Measurements from ENCODE around the gene ADAMTS6.
"Not testable (repeated sequence)": the region's sequence is repeated elsewhere in the genome, so short reads cannot be mapped to it uniquely, and the experiment has no call there.

Gene ADAMTS6

GRCh38 chr5:65474130-65474711 is 7.5 kb downstream of the ADAMTS6 start:
- DNase-seq (ENCODE audit: low read depth) = no peak

- no peak for DNase-seq (ENCODE audit: low read depth)
These were observed 13.1 kb downstream of the ADAMTS6 start for GRCh38 chr5:65468633-65469032.

GRCh38 chr5:65462139-65462705 is 19.5 kb downstream of the ADAMTS6 start:
- no peak for DNase-seq (ENCODE audit: low read depth)

- DNase-seq (ENCODE audit: low read depth) = no peak
These were observed 20.2 kb downstream of the ADAMTS6 start for GRCh38 chr5:65461490-65461889.

GRCh38 chr5:65459995-65460394 is 21.7 kb downstream of the ADAMTS6 start:
- no peak for DNase-seq (ENCODE audit: low read depth)

GRCh38 chr5:65455064-65455463 is 26.7 kb downstream of the ADAMTS6 start:
- DNase-seq (ENCODE audit: low read depth) = no peak

GRCh38 chr5:65451436-65451835 is 30.3 kb downstream of the ADAMTS6 start:
- DNase-seq (ENCODE audit: low read depth) = no peak

- DNase-seq (ENCODE audit: low read depth) = no peak
These were observed 35.0 kb downstream of the ADAMTS6 start for GRCh38 chr5:65446682-65447081.

- DNase-seq (ENCODE audit: low read depth) = no peak
These were observed 39.9 kb downstream of the ADAMTS6 start for GRCh38 chr5:65441800-65442199.

- no peak for DNase-seq (ENCODE audit: low read depth)
These were observed 41.3 kb downstream of the ADAMTS6 start for GRCh38 chr5:65440456-65440855.

- no peak for DNase-seq (ENCODE audit: low read depth)
These were observed 47.6 kb downstream of the ADAMTS6 start for GRCh38 chr5:65434122-65434521.

GRCh38 chr5:65426656-65427055 is 55.1 kb downstream of the ADAMTS6 start:
- no peak for DNase-seq (ENCODE audit: low read depth)

GRCh38 chr5:65423623-65424022 is 58.1 kb downstream of the ADAMTS6 start:
- no peak for DNase-seq (ENCODE audit: low read depth)

GRCh38 chr5:65418661-65419060 is 63.1 kb downstream of the ADAMTS6 start:
- no peak for DNase-seq (ENCODE audit: low read depth)

- DNase-seq (ENCODE audit: low read depth) = no peak
These were observed 67.9 kb downstream of the ADAMTS6 start for GRCh38 chr5:65413822-65414221.

- no peak for DNase-seq (ENCODE audit: low read depth)
These were observed 68.9 kb downstream of the ADAMTS6 start for GRCh38 chr5:65412842-65413241.

- DNase-seq (ENCODE audit: low read depth) = no peak
These were observed 70.4 kb downstream of the ADAMTS6 start for GRCh38 chr5:65411356-65411755.

- DNase-seq (ENCODE audit: low read depth) = no peak
These were observed 86.1 kb downstream of the ADAMTS6 start for GRCh38 chr5:65395526-65396155.

GRCh38 chr5:65394087-65394486 is 87.6 kb downstream of the ADAMTS6 start:
- no peak for DNase-seq (ENCODE audit: low read depth)

- no peak for DNase-seq (ENCODE audit: low read depth)
These were observed 90.1 kb downstream of the ADAMTS6 start for GRCh38 chr5:65391591-65391990.

- no peak for DNase-seq (ENCODE audit: low read depth)
These were observed 91.5 kb downstream of the ADAMTS6 start for GRCh38 chr5:65390208-65390607.

- DNase-seq (ENCODE audit: low read depth) = no peak
These were observed 97.9 kb downstream of the ADAMTS6 start for GRCh38 chr5:65383859-65384258.

GRCh38 chr5:65382582-65382981 is 99.1 kb downstream of the ADAMTS6 start:
- no peak for DNase-seq (ENCODE audit: low read depth)

- DNase-seq (ENCODE audit: low read depth) = not testable (repeated sequence)
These were observed 111.2 kb downstream of the ADAMTS6 start for GRCh38 chr5:65370505-65370904.

Measured in T follicular helper cell (primary cell).